HEK293 (cell line): ENCODE results near the gene ATP13A4.

ENCODE experiments used
- SP2 ChIP-seq: fragments of 450-650 bp; formaldehyde crosslinking; IDR thresholded peaks from 2 replicates; pipeline ENCODE4 v1.5.1; 2016; ENCODE audit warnings: missing biosample characterization, missing genetic modification characterization
- TCF7L2 ChIP-seq: IDR thresholded peaks from 2 replicates; pipeline ENCODE4 v1.6.1; 2011; ENCODE audit warnings: low read depth, mild to moderate bottlenecking, inconsistent platforms, low read length, moderate library complexity, borderline replicate concordance
- ZBTB10 ChIP-seq: fragments of 450-650 bp; formaldehyde crosslinking; IDR thresholded peaks from 2 replicates; pipeline ENCODE4 v1.5.1; 2016; ENCODE audit warnings: missing biosample characterization, missing genetic modification characterization
- ZNF292 ChIP-seq: fragments of 450-650 bp; formaldehyde crosslinking; IDR thresholded peaks from 2 replicates; pipeline ENCODE4 v1.5.1; 2016; ENCODE audit warnings: low read depth, missing biosample characterization, missing genetic modification characterization, borderline replicate concordance
- ZNF501 ChIP-seq: fragments of 450-650 bp; formaldehyde crosslinking; IDR thresholded peaks from 2 replicates; pipeline ENCODE4 v1.5.1; 2016; ENCODE audit warnings: missing biosample characterization, missing genetic modification characterization
- ZNF670 ChIP-seq: fragments of 450-650 bp; formaldehyde crosslinking; IDR thresholded peaks from 2 replicates; pipeline ENCODE4 v1.5.1; 2016; ENCODE audit warnings: missing biosample characterization, missing genetic modification characterization, low read depth
- TF ChIP-seq, protein P1 (sequence below): fragments of 450-650 bp; formaldehyde crosslinking; IDR thresholded peaks from 2 replicates; pipeline ENCODE4 v1.5.1; 2016; ENCODE audit warnings: missing biosample characterization, missing genetic modification characterization
- TF ChIP-seq, protein P2 (sequence below): fragments of 450-650 bp; formaldehyde crosslinking; IDR thresholded peaks from 2 replicates; pipeline ENCODE4 v1.5.1; 2016; ENCODE audit warnings: missing biosample characterization, missing genetic modification characterization, borderline replicate concordance
- TF ChIP-seq, protein P3 (sequence below): fragments of 450-650 bp; formaldehyde crosslinking; conservative IDR thresholded peaks from 2 replicates; pipeline ENCODE4 v1.5.1; 2016; ENCODE audit warnings: low read depth, missing biosample characterization, missing genetic modification characterization

GRCh38 chr3:193388361-193388760 lies 166.3 kb downstream of the ATP13A4 start:
- TF ChIP-seq, protein P1, sequence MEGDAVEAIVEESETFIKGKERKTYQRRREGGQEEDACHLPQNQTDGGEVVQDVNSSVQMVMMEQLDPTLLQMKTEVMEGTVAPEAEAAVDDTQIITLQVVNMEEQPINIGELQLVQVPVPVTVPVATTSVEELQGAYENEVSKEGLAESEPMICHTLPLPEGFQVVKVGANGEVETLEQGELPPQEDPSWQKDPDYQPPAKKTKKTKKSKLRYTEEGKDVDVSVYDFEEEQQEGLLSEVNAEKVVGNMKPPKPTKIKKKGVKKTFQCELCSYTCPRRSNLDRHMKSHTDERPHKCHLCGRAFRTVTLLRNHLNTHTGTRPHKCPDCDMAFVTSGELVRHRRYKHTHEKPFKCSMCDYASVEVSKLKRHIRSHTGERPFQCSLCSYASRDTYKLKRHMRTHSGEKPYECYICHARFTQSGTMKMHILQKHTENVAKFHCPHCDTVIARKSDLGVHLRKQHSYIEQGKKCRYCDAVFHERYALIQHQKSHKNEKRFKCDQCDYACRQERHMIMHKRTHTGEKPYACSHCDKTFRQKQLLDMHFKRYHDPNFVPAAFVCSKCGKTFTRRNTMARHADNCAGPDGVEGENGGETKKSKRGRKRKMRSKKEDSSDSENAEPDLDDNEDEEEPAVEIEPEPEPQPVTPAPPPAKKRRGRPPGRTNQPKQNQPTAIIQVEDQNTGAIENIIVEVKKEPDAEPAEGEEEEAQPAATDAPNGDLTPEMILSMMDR (tag by site-specific recombination): no peak
- no peak for TF ChIP-seq ZNF292 (tag by site-specific recombination)
- TF ChIP-seq ZNF670: no peak
- TF ChIP-seq, protein P2, sequence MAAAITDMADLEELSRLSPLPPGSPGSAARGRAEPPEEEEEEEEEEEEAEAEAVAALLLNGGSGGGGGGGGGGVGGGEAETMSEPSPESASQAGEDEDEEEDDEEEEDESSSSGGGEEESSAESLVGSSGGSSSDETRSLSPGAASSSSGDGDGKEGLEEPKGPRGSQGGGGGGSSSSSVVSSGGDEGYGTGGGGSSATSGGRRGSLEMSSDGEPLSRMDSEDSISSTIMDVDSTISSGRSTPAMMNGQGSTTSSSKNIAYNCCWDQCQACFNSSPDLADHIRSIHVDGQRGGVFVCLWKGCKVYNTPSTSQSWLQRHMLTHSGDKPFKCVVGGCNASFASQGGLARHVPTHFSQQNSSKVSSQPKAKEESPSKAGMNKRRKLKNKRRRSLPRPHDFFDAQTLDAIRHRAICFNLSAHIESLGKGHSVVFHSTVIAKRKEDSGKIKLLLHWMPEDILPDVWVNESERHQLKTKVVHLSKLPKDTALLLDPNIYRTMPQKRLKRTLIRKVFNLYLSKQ (tag by site-specific recombination): no peak
- no peak for TF ChIP-seq TCF7L2
- TF ChIP-seq ZBTB10 (tag by site-specific recombination): no peak
- TF ChIP-seq ZNF501: no peak
- TF ChIP-seq, protein P3, sequence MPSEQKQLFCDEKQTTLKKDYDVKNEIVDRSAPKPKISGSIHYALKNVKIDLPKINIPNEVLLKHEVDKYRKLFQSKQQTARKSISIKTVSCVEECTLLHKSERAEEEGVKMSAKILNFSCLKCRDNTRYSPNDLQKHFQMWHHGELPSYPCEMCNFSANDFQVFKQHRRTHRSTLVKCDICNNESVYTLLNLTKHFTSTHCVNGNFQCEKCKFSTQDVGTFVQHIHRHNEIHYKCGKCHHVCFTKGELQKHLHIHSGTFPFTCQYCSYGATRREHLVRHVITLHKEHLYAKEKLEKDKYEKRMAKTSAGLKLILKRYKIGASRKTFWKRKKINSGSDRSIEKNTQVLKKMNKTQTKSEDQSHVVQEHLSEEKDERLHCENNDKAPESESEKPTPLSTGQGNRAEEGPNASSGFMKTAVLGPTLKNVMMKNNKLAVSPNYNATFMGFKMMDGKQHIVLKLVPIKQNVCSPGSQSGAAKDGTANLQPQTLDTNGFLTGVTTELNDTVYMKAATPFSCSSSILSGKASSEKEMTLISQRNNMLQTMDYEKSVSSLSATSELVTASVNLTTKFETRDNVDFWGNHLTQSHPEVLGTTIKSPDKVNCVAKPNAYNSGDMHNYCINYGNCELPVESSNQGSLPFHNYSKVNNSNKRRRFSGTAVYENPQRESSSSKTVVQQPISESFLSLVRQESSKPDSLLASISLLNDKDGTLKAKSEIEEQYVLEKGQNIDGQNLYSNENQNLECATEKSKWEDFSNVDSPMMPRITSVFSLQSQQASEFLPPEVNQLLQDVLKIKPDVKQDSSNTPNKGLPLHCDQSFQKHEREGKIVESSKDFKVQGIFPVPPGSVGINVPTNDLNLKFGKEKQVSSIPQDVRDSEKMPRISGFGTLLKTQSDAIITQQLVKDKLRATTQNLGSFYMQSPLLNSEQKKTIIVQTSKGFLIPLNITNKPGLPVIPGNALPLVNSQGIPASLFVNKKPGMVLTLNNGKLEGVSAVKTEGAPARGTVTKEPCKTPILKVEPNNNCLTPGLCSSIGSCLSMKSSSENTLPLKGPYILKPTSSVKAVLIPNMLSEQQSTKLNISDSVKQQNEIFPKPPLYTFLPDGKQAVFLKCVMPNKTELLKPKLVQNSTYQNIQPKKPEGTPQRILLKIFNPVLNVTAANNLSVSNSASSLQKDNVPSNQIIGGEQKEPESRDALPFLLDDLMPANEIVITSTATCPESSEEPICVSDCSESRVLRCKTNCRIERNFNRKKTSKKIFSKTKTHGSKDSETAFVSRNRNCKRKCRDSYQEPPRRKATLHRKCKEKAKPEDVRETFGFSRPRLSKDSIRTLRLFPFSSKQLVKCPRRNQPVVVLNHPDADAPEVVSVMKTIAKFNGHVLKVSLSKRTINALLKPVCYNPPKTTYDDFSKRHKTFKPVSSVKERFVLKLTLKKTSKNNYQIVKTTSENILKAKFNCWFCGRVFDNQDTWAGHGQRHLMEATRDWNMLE: no peak
- no peak for TF ChIP-seq SP2 (tag by site-specific recombination)
